ENCODE measurements around the gene ATP6V1B1.

DNA sequence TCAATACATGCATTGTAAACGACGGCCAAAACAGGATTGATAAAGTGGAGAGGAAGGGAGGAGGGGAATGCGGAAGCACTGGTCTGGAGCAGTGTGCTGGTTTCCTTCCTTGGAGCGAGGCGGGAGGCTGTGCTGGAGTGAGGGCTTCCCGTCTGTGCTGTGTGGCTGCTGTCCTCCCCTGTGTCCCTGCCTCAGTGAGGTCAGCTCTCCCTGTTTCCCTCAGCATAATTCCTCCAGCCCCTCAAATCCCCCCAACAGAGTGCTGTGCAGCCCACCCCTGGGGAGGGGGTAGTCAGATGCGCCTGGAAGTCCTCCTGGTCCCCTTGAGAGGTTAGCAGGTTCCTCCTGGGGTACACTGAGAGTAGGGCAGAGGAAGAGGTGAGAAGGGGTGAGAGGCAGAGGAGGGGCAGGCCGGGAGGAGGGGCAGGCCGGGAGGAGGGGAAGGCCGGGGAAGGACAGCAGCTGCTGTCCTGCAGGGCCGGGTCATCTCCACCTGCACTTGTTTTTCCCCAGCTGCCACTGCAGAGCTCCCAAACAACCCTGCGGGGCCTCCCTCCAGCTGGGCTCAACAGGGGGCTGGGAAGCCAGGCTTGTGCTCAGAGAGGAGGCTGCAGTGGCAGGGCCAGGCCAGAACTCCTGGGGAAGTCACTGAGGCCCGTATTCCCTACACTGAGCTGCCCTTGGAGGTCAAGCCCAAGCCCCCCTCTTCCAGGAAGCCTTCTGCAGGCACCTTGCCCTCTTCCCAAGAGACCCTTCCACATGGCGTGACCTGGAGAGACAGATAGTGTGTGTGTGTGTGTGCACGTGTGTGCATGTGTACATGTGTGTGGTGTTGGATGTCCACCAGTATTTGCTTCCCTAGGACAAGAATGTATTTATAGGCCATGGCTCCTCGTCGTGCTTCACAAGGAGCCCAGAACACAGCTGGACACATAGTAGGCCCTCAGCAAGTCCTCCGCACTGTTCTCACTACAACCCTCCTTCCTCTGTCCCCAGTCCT is 13.2 kb upstream of the ATP6V1B1 start:
- TF ChIP-seq CTCF (conservative IDR thresholded peaks at IDR 0.05; ENCODE audit: low read length) (no peak), EZH2phosphoT487 (IDR thresholded peaks at IDR 0.05; ENCODE audit: borderline replicate concordance) (no peak)

Measured in Loucy (cell line).